Colonic mucosa (tissue), 4 donors: ENCODE results near the gene CAMK1D. TPM values are rescaled to one million over a fixed set of nuclear protein-coding genes. Genes with fewer than 3 reads are reported as not detected.
A peak's percentile ranks its signal among the peaks of the same experiment; 100 is the strongest.

Experiments used
- DNase-seq: peaks from one replicate; pipeline ENCODE4 v3.0.0-alpha.2; 2020
- H3K27ac ChIP-seq: fragments of 200-600 bp; one replicate; pipeline ENCODE4 v1.8.0; 2021
- H3K27me3 ChIP-seq: fragments of 200-600 bp; one replicate; pipeline ENCODE4 v1.8.0; 2021
- H3K36me3 ChIP-seq: fragments of 200-600 bp; one replicate; pipeline ENCODE4 v1.8.0; 2021
- H3K4me1 ChIP-seq: fragments of 200-600 bp; one replicate; pipeline ENCODE4 v1.8.0; 2021; ENCODE audit warnings: mild to moderate bottlenecking
- H3K4me3 ChIP-seq: fragments of 200-600 bp; one replicate; pipeline ENCODE4 v1.8.0; 2021
- H3K9ac ChIP-seq, 2 donors: one replicate each; pipeline ENCODE4 v1.7.0; 2013; ENCODE audit warnings: control low read depth in 2 of 2, low read depth in 2 of 2, low read length in 2 of 2
- H3K9me3 ChIP-seq: fragments of 200-600 bp; one replicate; pipeline ENCODE4 v1.8.0; 2021
- intact Hi-C: fragments of 100-400 bp; cut with DNase I; formaldehyde crosslinking; loops from one replicate; pipeline ENCODE4 v1.14.1; 2022
- total RNA-seq, 2 donors: library from RNA; stranded (reverse); fragmentation: NEBNext Ultra II Directional in 1 of 2; extraction: Animal tissue kit (Norgen Biotek cat#: 25700) in 1 of 2; gene quantifications; one replicate each; pipeline ENCODE4 v1.2.1, GENCODE V29; 2021
- TF ChIP-seq, protein P1 (sequence below): fragments of 200-600 bp; IDR thresholded peaks from one replicate; pipeline ENCODE4 v1.8.0; 2022; ENCODE audit warnings: antibody characterized with exemption, mild to moderate bottlenecking
- donor health status: healthy.
- donor health status: DM: no; HTN: no; CAD: no.
- donor health status: DM: no; HTN: no; CAD: no.

Gene CAMK1D
- total RNA-seq, 2 donors from 2014 or later, result 21.3 to 29.7 TPM

DNA sequence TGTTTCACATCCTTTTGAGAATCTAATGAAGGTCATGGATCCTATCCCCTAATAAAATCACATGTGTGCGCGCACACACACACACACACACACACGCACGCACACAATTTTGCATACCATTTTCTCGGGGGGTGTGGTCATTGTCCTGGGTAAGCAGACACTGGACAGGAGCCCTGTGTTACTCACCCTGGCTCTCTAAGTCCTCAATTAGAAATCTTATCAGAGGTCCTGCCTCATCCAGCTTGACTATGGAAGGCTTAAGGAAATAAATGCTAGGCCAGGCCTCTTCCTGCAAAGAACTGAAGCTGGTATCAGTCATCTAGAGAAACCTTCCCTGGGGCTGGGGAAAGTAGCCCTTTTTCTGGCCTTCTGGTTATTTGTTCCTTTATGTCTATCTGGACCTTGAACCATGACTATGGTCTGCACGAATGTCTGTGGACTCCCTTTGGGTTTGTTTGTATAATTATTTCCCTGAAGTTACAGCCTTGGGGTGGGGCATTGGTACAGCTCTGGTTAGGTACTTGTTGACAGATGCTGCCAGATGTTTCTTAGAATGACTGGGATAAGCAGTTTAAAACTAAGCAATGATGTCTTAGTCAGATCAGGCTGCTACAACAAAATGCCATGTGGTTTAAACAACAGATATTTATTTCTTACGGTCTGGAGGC, 443.7 kb downstream of the CAMK1D start:
- no peaks in the 10 kb centered on the region for H3K27me3 ChIP-seq
- H3K36me3 ChIP-seq, result no peaks in the 10 kb centered on the region
- TF ChIP-seq, protein P1, sequence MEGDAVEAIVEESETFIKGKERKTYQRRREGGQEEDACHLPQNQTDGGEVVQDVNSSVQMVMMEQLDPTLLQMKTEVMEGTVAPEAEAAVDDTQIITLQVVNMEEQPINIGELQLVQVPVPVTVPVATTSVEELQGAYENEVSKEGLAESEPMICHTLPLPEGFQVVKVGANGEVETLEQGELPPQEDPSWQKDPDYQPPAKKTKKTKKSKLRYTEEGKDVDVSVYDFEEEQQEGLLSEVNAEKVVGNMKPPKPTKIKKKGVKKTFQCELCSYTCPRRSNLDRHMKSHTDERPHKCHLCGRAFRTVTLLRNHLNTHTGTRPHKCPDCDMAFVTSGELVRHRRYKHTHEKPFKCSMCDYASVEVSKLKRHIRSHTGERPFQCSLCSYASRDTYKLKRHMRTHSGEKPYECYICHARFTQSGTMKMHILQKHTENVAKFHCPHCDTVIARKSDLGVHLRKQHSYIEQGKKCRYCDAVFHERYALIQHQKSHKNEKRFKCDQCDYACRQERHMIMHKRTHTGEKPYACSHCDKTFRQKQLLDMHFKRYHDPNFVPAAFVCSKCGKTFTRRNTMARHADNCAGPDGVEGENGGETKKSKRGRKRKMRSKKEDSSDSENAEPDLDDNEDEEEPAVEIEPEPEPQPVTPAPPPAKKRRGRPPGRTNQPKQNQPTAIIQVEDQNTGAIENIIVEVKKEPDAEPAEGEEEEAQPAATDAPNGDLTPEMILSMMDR, result no peak
- H3K9ac ChIP-seq, result no peak overlapping the region
- DNase-seq, result peak; percentile 26
- intact Hi-C loops, result no loop called here
- no peak overlapping the region for H3K4me3 ChIP-seq
- H3K9me3 ChIP-seq, result no peaks in the 10 kb centered on the region
- H3K4me1 ChIP-seq, result no peaks in the 10 kb centered on the region
- H3K27ac ChIP-seq, result no peak overlapping the region

DNA sequence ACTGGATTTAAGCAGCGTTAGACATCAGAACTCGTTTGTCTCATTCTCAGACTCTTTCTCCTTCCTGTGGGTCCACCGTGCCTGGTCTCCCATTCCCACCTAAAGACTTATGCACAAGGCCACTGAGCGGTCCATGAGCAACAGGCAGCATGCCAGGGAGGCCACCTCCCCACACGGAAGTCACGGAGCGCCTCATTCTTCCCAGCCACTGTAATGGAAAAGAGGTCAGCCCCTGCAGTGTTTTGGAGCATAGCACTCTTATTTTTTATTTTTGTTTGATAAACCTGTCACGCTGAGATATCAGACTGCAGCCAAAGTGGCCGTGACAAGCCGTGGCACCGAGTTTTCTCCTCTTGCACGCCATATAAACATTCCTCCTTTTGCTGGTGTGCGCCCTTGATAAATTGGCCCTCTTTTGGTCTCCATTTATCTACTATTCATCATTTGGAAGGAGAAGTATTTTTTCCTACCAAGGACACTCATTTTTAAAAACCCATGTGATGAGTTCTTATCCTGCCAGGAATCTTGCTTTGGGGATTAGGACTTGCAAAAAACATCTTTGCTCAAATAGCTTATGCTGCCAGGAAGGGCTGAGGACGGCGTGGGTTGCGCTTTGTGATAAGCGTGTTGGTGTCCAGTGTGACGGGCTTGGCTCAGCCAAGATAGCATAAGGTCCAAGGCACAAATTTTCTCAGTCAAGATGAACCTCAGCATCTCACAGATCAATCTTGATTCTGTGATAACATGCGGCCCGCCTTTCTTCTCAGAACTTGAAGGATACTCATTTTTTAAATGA, 446.2 kb downstream of the CAMK1D start:
- Histone ChIP-seq H3K4me1 (no peaks in the 10 kb centered on the region), H3K36me3 (no peaks in the 10 kb centered on the region), H3K27ac (no peak overlapping the region), H3K27me3 (no peaks in the 10 kb centered on the region), H3K9ac (no peak overlapping the region), H3K9me3 (no peaks in the 10 kb centered on the region), H3K4me3 (no peak overlapping the region)
- TF ChIP-seq, protein P1, result no peak
- intact Hi-C loops, result no loop called here
- DNase-seq, result no peak

DNA sequence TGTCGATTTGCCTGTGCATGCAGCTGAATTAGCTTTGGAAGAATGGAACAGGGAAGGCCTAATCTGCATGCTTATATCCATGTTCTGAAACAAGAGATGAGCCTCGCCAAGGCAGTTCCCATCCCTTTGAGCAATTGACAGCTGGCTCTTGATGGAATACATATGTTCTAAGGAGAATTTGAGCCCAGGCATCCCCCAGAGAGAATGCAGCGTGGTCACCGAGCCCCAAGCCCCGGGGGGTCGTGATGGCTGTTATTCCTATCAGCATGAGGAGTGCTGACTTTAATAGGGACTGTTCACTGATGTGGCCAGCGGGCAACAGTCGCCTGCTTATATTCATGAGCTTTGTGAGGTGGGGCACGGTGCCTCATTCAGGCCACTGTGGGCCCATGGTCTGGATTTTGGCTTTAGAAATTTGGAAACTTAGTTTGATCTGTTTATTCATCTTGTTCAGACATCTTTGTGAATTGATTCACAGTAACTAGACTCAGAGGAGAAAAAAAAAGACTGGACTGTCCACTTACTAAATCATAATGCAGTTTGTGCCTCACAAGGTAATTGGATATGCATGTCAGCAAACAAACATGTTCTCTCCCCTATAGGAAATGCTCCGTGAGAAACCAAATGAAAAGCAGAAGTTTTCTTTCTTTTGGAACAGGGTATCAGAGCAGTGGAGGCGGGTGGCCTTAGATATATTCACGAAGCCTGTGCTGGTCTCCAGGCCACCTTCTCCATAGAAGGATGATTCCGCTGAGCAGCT, 447.2 kb downstream of the CAMK1D start:
- no peaks in the 10 kb centered on the region for H3K4me1 ChIP-seq
- no peak overlapping the region for H3K9ac ChIP-seq
- TF ChIP-seq, protein P1, result no peak
- no peak for DNase-seq
- no peaks in the 10 kb centered on the region for H3K9me3 ChIP-seq
- H3K4me3 ChIP-seq, result no peak overlapping the region
- intact Hi-C loops, result no loop called here
- no peaks in the 10 kb centered on the region for H3K36me3 ChIP-seq
- no peak overlapping the region for H3K27ac ChIP-seq
- H3K27me3 ChIP-seq, result no peaks in the 10 kb centered on the region

DNA sequence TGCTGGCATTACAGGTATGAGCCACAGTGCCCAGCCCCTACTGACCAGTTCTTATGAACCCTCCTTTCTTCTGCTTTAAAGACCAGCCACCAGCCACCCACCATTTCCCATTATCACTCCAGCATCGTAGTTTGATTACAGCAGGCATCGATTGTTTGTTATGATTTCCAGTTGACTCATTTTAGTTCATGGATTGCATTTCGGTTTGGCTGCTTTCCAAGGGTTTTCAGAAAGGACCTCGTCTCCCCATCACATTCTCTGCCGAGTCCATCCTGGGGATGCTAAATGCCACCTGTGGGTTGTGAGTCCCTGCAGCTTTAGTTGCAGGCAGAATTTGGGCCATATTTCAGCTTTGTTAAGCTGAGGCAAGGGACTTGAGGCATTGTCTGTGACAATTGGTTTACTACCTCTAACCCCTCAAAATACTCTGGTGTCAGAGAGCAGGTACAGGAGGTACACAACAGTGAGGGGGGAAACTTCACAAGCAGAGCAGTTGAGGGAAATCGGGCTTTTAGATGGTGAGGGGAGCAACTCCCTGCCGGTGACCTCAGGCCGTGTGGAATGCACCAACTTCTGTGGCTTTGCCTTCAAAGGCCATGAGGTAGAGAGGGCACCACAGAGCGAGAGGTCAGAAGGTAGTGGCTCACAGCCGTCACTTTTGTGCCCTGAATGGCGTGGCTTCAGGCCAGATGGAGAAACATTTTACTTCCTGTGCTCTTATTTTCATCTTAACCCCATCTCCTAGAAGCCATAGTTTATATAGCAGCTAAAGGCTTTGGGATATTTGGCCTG, 448.3 kb downstream of the CAMK1D start:
- TF ChIP-seq, protein P1, result no peak
- Histone ChIP-seq H3K27me3 (no peaks in the 10 kb centered on the region), H3K27ac (no peak overlapping the region), H3K36me3 (no peaks in the 10 kb centered on the region), H3K9ac (no peak overlapping the region), H3K4me1 (no peaks in the 10 kb centered on the region), H3K9me3 (no peaks in the 10 kb centered on the region), H3K4me3 (no peak overlapping the region)
- intact Hi-C loops, result no loop called here
- no peak for DNase-seq

DNA sequence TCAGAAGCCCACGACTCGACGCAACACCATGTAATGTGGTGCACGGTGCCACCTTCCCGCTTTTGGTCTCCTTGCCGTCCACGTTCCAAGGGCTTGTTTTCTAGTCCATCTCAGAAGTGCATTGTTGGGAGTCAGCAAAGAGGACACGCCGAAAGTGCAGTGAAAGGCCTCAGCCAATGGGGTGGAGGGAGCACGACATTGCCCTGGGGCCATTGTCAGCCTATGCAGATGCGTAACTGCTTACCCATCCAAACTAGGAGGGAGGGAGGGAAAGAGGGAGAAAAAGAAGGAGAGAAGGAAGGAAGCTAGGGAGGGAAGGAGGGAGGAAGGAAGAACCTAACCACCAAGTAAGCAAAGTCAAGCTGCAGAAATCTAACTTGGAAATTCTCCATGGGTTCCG, 449.8 kb downstream of the CAMK1D start:
- H3K4me3 ChIP-seq, result no peak overlapping the region
- intact Hi-C loops, result no loop called here
- H3K4me1 ChIP-seq, result no peaks in the 10 kb centered on the region
- no peaks in the 10 kb centered on the region for H3K9me3 ChIP-seq
- no peak for DNase-seq
- H3K9ac ChIP-seq, result no peak overlapping the region
- no peaks in the 10 kb centered on the region for H3K27me3 ChIP-seq
- H3K36me3 ChIP-seq, result no peaks in the 10 kb centered on the region
- TF ChIP-seq, protein P1, result no peak
- H3K27ac ChIP-seq, result no peak overlapping the region
